ENCODE data around the gene SORCS1.

Gene SORCS1

GRCh38 chr10:107163881-107164861, at the start of gene SORCS1:
Gene SORCS1 (minus strand): TSS chr10:107164706.
- no peak for DNase-seq

- DNase-seq: no peak
Measured at GRCh38 chr10:107214261-107214660, 49.8 kb upstream of the SORCS1 start.

GRCh38 chr10:107213861-107214260, 49.4 kb upstream of the SORCS1 start:
- DNase-seq: no peak

DNA sequence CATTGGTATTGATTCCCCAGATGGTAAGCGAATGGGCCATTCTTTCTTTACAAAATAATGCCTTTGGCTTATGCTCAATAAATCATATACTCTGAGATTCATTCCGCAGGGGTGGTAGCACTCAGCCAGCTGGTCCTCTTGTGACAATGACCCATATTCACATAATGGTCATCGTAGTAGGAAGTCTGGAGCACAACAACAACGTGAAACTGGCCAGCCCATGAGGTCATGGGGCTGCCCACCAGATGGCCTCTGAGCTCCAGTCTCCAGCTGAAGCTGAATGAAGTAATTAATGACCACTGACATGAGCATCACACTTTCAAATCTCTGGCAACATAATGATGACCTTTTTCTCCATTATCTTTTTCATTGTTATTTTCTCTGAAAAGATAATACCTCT, 42.3 kb upstream of the SORCS1 start:
- no peak for DNase-seq

GRCh38 chr10:107169516-107169915, 5.0 kb upstream of the SORCS1 start:
- no peak for DNase-seq

- DNase-seq: no peak
Measured at GRCh38 chr10:107168738-107169137, 4.2 kb upstream of the SORCS1 start.

DNA sequence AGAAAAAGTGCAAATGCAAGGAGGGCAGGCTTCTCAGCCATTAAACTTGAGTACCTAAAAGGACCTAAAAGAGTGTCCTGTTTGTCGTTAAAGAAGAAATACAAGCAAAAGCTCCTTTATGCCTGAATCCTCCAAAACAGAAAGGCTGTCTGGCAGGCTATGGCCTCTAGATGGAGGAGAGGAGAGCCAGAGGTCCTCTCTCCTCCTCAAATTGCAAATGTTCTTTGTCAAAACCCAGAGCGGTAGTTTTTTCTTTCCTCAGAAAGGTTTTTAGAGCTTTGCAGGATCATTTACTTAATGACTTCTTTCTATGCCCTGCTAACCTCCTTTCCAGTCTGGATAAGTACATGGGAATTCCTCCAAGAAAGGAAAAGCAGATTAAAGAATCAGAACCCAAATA, 1.9 kb upstream of the SORCS1 start:
- DNase-seq: no peak

DNA sequence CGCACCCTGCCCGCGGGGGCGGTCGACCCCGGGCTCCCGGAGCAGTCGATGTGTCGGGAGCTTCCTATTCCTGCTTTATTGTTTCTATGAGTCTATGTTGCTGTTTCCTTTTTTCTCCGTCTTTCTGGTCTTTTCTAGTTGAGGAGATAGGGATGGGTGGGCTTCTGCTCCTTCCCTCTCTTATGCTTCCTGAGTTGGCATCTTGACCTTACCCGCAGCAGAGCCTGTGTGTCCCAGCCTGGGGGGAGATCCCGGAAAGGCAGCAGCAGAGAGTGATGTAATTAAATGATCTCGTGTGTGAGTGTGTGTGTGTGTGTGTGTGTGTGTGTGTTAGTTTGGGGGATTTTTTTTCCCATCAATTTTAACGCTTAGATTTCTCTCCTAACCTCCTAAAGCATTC, 486 bp upstream of the SORCS1 start:
- no peak for DNase-seq

DNA sequence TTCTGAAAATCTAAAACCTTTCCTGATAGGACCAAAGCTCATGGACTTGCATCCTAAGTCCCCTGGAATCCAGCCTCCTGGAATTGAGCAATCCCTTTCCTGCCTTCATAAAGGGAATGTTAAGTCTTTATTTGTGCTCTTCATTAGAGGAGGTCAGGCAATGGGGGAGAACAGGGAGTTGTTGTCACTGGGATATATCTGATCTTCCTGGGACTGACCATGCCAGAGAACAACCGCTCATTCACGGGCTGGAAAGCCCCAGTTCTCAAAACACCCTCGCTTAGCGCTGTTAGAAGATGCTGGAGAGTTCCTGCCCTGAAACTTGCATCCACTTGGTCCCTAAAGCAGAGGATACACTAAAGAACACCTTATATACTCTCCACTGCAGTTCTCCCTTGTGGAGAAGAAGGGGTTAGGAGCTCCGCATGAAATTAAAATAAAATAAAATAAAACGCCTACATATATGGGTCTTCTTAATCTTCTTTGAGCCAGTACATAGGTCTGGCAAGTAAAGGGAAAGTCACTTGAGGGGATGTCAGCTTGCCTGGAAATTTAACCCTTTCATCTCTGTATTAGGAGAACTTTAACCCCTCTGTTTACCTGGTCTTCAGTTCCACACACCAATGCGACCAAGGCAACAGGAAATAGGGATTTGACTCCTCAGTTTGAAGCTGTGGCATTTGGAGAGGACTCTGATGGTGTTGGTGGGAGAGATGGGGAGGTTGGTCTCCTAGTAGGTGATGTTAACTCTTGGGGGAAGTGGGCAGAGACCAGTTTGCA, 1.2 kb downstream of the SORCS1 start:
- DNase-seq: no peak

DNA sequence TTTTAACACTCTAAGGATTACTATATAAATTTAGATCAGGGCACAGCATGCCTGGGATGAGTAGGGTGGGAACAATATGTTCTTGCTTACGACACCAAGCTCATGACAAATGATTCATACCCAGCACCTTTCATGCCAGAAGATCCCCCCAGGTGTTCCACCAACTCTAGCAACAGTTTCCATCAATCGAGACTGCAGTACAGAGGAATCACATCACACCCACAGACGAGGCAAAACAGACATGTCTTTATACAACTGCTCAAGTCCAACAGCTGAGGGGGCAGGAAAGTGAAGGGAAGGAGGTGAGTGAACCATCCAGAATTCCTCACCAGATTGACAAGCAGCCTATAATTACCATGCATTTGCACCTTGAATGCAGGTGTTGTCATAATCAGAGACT, 3.6 kb downstream of the SORCS1 start:
- no peak for DNase-seq

DNA sequence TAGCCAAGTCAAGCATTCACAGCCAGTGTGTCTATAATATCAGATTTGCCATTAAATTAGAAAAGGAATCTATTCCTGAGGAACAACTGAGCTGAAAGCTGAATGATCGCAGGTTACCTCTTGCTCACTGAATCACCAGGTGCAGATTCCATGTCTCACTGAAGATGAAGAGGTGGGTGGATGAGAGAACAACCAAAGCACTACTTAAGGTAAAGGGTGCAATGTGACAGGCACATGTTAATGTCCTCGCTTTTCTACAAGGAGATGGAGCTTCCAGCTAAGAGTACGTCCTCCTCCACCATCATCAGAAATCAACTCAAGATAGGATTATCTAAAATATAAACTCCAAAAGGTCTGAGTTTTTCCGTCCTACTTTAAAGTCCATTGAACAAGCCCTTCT, 4.6 kb downstream of the SORCS1 start:
- DNase-seq: no peak

GRCh38 chr10:107157071-107157470, 7.4 kb downstream of the SORCS1 start:
- no peak for DNase-seq

- DNase-seq: no peak
Measured at GRCh38 chr10:107152087-107152486, 12.4 kb downstream of the SORCS1 start.

- no peak for DNase-seq
Measured at GRCh38 chr10:107148906-107149305, 15.6 kb downstream of the SORCS1 start.

GRCh38 chr10:107144490-107144889, 20.0 kb downstream of the SORCS1 start:
- no peak for DNase-seq

- DNase-seq: no peak
Measured at GRCh38 chr10:107141524-107142061, 22.9 kb downstream of the SORCS1 start.

GRCh38 chr10:107139237-107139636, 25.3 kb downstream of the SORCS1 start:
- no peak for DNase-seq

DNA sequence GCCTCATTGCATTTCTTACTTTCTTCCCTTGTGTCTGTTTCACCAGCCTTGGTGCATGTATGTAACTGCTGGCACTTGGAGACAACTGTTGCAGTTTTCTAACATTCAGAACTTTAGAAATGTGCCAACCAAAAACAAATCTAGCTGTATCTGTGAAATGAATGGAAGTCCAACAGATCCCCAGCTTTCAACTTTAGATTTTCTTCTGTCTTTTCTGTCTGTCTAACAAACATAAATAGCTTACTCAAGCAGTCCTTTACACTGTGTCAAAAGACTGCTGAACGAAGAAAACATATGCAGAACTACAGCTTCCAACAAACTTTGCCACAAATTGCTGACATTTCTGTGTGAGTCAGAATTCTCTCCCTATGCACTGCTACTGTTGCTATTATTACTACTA, 30.9 kb downstream of the SORCS1 start:
- DNase-seq: no peak

- DNase-seq: no peak
Measured at GRCh38 chr10:107129000-107129399, 35.5 kb downstream of the SORCS1 start.

DNA sequence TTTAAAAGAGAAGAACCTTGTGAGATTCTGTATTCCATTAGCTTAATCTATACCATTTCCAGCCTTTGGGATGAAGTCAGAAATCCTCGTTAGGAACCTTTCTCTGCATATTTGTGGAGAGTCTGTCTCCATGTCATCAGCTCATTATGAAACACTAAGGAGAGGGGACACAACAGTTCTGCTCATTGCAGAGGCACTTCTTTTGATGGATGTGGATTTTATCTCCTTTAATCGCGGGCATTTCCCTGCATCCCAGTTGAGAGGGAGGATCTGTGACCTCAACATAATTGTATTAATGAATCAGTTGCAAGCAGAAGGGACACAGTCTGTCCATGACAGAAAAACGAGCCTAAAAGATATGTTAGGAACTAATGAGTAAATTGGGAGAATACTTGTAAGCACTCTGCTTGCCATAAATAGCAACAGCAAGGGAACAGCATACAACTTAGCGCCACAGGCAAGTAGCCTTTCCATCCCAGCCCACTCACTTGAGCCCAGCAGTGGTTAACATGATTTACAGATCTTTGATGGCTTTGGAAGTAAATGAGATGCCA, 37.9 kb downstream of the SORCS1 start:
- DNase-seq: no peak

GRCh38 chr10:107122703-107123102, 41.8 kb downstream of the SORCS1 start:
- DNase-seq: no peak

DNA sequence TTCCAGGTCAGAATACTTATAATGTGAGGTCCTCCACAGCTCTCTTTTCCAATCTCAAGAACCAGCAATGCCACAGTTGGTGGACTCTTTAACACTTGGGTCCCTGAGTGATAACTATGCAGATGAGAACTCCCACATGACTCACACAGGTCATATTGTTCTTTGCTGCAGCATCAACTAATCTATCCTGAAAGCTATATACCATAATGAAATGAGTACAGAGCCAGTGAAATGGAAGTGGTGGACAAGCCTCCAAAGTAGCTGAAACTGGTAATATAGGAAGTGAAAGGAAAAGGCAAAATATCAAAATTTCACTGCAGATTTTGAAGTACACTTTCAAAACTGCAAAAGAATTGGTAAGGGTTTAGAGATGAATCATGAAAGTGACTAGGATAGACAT, 45.6 kb downstream of the SORCS1 start:
- no peak for DNase-seq

- DNase-seq: no peak
Measured at GRCh38 chr10:107104026-107104652, 60.4 kb downstream of the SORCS1 start.

Measured in NCI-H345 (cell line).